ENCODE data around the gene KCNJ6. TPM values are rescaled to one million over a fixed set of nuclear protein-coding genes. Genes with fewer than 3 reads are reported as not detected.

Gene KCNJ6
- total and polyA plus RNA-seq, 9 of the 15 experiments (the other 6 are each of a cell fraction or from before 2014, with no cell fraction given) = 0.06 to 0.21 (median 0.13) TPM; not detected in 1

DNA sequence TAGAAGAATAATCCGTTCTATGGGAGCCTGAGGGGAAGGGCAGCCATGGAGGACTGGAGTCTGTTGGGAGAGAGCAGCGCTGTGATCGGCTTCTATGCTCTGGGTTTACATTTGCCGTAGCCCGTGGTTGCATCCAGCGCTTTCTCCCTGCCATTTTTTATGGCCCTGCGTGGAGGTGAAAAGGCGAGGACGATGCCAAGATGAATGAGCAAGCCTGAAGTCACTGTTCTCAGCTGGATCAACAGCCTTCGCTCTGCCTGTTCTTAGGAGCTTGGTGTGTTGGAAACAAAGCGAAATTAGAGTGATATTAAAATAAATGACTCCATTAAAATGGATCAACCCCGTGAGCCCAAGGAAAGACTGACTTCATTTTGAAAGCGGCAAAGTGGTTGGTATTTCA is 120.2 kb downstream of the KCNJ6 start (continued):
- TF ChIP-seq, protein P1, sequence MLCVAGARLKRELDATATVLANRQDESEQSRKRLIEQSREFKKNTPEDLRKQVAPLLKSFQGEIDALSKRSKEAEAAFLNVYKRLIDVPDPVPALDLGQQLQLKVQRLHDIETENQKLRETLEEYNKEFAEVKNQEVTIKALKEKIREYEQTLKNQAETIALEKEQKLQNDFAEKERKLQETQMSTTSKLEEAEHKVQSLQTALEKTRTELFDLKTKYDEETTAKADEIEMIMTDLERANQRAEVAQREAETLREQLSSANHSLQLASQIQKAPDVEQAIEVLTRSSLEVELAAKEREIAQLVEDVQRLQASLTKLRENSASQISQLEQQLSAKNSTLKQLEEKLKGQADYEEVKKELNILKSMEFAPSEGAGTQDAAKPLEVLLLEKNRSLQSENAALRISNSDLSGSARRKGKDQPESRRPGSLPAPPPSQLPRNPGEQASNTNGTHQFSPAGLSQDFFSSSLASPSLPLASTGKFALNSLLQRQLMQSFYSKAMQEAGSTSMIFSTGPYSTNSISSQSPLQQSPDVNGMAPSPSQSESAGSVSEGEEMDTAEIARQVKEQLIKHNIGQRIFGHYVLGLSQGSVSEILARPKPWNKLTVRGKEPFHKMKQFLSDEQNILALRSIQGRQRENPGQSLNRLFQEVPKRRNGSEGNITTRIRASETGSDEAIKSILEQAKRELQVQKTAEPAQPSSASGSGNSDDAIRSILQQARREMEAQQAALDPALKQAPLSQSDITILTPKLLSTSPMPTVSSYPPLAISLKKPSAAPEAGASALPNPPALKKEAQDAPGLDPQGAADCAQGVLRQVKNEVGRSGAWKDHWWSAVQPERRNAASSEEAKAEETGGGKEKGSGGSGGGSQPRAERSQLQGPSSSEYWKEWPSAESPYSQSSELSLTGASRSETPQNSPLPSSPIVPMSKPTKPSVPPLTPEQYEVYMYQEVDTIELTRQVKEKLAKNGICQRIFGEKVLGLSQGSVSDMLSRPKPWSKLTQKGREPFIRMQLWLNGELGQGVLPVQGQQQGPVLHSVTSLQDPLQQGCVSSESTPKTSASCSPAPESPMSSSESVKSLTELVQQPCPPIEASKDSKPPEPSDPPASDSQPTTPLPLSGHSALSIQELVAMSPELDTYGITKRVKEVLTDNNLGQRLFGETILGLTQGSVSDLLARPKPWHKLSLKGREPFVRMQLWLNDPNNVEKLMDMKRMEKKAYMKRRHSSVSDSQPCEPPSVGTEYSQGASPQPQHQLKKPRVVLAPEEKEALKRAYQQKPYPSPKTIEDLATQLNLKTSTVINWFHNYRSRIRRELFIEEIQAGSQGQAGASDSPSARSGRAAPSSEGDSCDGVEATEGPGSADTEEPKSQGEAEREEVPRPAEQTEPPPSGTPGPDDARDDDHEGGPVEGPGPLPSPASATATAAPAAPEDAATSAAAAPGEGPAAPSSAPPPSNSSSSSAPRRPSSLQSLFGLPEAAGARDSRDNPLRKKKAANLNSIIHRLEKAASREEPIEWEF (CRISPR knock-in tag; IDR thresholded peaks at IDR 0.05) = no peak

DNA sequence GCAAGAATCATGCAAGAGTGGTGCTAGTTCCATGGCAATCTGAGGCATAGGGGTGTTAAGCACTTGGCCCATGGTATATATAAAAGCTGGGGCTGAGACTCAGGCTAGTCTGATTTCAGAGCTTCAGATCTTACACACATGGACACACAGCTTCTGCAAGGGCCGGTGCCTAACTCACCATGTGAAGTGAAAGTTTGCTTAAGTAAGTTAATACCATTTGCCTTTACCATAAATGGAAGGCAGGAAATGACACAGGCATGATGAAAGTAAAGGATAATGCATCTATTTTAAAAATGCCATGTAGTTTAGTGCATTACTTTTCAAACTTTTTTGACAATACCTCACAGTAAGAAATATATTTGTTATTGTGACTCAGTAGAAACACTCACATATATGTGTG is 122.6 kb downstream of the KCNJ6 start:
- Histone ChIP-seq H2AFZ (ENCODE audit: low read depth, low read length) (no peak overlapping the region), H3K4me1 (replicated peaks in 1 of 2; ENCODE audit: control insufficient read depth in 2 of 2, insufficient read depth in 2 of 2, low read length in 2 of 2) (no peaks in the 10 kb centered on the region), H3K9me1 (ENCODE audit: control insufficient read depth, insufficient read depth, low read length) (no peaks in the 10 kb centered on the region), H4K20me1 (replicated peaks; ENCODE audit: control insufficient read depth, insufficient read depth, low read length) (no peaks in the 10 kb centered on the region), H3K27ac (ENCODE audit: extremely low read depth, low read depth, low read length) (no peak overlapping the region), H3K9me3 (replicated peaks; ENCODE audit: control insufficient read depth, insufficient read depth, low read depth, low read length) (no peaks in the 10 kb centered on the region), H3K9ac (ENCODE audit: insufficient read depth in 1 of 2, low read depth in 2 of 2, low read length in 2 of 2) (no peak overlapping the region), H3K4me2 (ENCODE audit: insufficient read depth, low read length) (no peak overlapping the region), H3K79me2 (ENCODE audit: control insufficient read depth, insufficient read depth, low read length) (no peaks in the 10 kb centered on the region), H3K4me3 (no peak overlapping the region), H3K36me3 (ENCODE audit: control insufficient read depth, insufficient read depth, low read length) (no peaks in the 10 kb centered on the region), H3K27me3 (ENCODE audit: control insufficient read depth in 2 of 2, insufficient read depth in 2 of 2, low read length in 2 of 2) (peaks cover 20 to 27% of the 10 kb centered on the region in 2 experiments)
- TF ChIP-seq SP1 (CRISPR knock-in tag; IDR thresholded peaks at IDR 0.05) = no peak
- no peak for TF ChIP-seq EP300 (IDR thresholded peaks at IDR 0.05; ENCODE audit: low read length)
- TF ChIP-seq, protein P2, sequence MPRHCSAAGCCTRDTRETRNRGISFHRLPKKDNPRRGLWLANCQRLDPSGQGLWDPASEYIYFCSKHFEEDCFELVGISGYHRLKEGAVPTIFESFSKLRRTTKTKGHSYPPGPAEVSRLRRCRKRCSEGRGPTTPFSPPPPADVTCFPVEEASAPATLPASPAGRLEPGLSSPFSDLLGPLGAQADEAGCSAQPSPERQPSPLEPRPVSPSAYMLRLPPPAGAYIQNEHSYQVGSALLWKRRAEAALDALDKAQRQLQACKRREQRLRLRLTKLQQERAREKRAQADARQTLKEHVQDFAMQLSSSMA (CRISPR knock-in tag; IDR thresholded peaks at IDR 0.05) = no peak
- ChIA-PET POLR2A (no interaction called here), CTCF (ENCODE audit: low intra/inter-chr PET ratio) (no interaction called here)
- no TSS peak for BruUV-seq (replicated peaks)
- in situ Hi-C loops (cut with MboI) (no loop called here), intact Hi-C loops (cut with micrococcal nuclease) (no loop called here)
- DNase-seq (ENCODE audit: extremely low read depth in 1 of 4, low spot score in 3 of 4) = no peak
- WGBS (ENCODE audit: insufficient coverage, low coverage, missing lambda C conversion rate) = 5% methylated on average over 1 of the region's 1 CpG
- no peak for ATAC-seq
- FAIRE-seq = no peak

Data from K562 (cell line).